NCI-H774 (cell line): Measurements from ENCODE around the gene HDHD3.

Source experiments
- DNase-seq: peaks from one replicate; lab custom pipeline; 2025; lab: John Stamatoyannopoulos, UW

Gene HDHD3

GRCh38 chr9:113328045-113328782 is 48.6 kb downstream of the HDHD3 start:
- DNase-seq, result no peak

DNA sequence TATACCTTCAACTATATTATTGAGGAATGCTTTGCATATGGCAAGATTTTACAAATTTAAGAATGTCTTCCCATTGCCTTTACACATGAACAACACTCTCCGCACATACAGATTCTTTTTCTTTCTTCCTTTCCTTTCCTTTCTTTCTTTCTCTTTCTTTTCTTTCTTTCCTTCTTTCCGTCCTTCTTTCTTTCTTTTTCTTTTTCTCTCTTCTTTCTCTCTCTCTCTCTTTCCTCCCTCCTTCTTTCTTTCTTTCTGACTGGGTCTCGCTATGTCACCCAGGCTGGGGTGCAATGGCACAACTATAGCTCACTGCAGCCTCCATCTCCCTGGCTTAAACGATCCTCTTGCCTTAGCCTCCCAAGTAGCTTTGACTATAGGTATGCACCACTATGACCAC is 50.6 kb downstream of the HDHD3 start:
- no peak for DNase-seq
